ENCODE data around the gene TSPAN18.

- TF ChIP-seq CTCF (IDR thresholded peaks at IDR 0.05), result no peak
- no peak for TF ChIP-seq POLR2A (IDR thresholded peaks at IDR 0.05)
Measured at GRCh38 chr11:44944181-44944852, 217.6 kb downstream of the TSPAN18 start.

Measured in vagina (tissue), 2 donors.